Umbilical cord (tissue), 2 donors: ENCODE data around the gene IREB2. TPM values are rescaled to one million over a fixed set of nuclear protein-coding genes. Genes with fewer than 3 reads are reported as not detected.
A peak's percentile ranks its signal among the peaks of the same experiment; 100 is the strongest.
"Not testable (repeated sequence)": the region's sequence is repeated elsewhere in the genome, so short reads cannot be mapped to it uniquely, and the experiment has no call there.

Experiments
- DNase-seq: peaks from one replicate; pipeline ENCODE4 v3.0.0-alpha.2; 2015; ENCODE audit warnings: low spot score
- total RNA-seq: library from RNA; depleted of rRNA; stranded (reverse); fragments of >200 nt; gene quantifications from one replicate; pipeline ENCODE4 v1.2.3, GENCODE V29; 2014; ENCODE audit warnings: low replicate concordance; ENCODE audit not compliant: insufficient read depth

Gene IREB2
- total RNA-seq, 1 donor from 2014 or later: 58.3 TPM

- no peak for DNase-seq
These were observed 5.4 kb upstream of the IREB2 start for GRCh38 chr15:78432664-78433063.

- no peak for DNase-seq
These were observed 3.9 kb upstream of the IREB2 start for GRCh38 chr15:78434134-78434533.

- DNase-seq: not testable (repeated sequence)
These were observed 3.3 kb upstream of the IREB2 start for GRCh38 chr15:78434711-78435110.

GRCh38 chr15:78437107-78437761 is 782 bp upstream of the IREB2 start:
- no peak for DNase-seq

GRCh38 chr15:78438619-78439285 is 736 bp downstream of the IREB2 start:
- peak; percentile 28 for DNase-seq

- no peak for DNase-seq
These were observed 2.7 kb downstream of the IREB2 start for GRCh38 chr15:78440375-78441373.

- DNase-seq: no peak
These were observed 6.2 kb downstream of the IREB2 start for GRCh38 chr15:78444255-78444654.

GRCh38 chr15:78445875-78446274 is 7.9 kb downstream of the IREB2 start:
- DNase-seq: no peak

GRCh38 chr15:78446551-78446950 is 8.5 kb downstream of the IREB2 start:
- DNase-seq: no peak

- peak; percentile 52 for DNase-seq
These were observed 10.6 kb downstream of the IREB2 start for GRCh38 chr15:78448441-78449219.

- DNase-seq: peak; percentile 65
These were observed 11.4 kb downstream of the IREB2 start for GRCh38 chr15:78449220-78449999.

- no peak for DNase-seq
These were observed 12.4 kb downstream of the IREB2 start for GRCh38 chr15:78450285-78450858.

GRCh38 chr15:78452485-78452884 is 14.5 kb downstream of the IREB2 start:
- DNase-seq: no peak

GRCh38 chr15:78453447-78453846 is 15.4 kb downstream of the IREB2 start:
- peak; percentile 4 for DNase-seq

GRCh38 chr15:78454992-78455391 is 17.0 kb downstream of the IREB2 start:
- no peak for DNase-seq

- DNase-seq: peak; percentile 74
These were observed 17.7 kb downstream of the IREB2 start for GRCh38 chr15:78455749-78456148.

- DNase-seq: no peak
These were observed 18.4 kb downstream of the IREB2 start for GRCh38 chr15:78456426-78456825.

- DNase-seq: peak; percentile 66
These were observed 19.1 kb downstream of the IREB2 start for GRCh38 chr15:78457101-78457500.

GRCh38 chr15:78460737-78461136 is 22.7 kb downstream of the IREB2 start:
- DNase-seq: no peak
